LoVo (cell line): ENCODE results near the gene NDUFA11.
"Not testable (repeated sequence)": the region's sequence is repeated elsewhere in the genome, so short reads cannot be mapped to it uniquely, and the experiment has no call there.

Experiments
- DNase-seq: peaks from one replicate; pipeline ENCODE4 v3.0.0-alpha.2; 2016; ENCODE audit warnings: low spot score

NDUFA11 gene

DNA sequence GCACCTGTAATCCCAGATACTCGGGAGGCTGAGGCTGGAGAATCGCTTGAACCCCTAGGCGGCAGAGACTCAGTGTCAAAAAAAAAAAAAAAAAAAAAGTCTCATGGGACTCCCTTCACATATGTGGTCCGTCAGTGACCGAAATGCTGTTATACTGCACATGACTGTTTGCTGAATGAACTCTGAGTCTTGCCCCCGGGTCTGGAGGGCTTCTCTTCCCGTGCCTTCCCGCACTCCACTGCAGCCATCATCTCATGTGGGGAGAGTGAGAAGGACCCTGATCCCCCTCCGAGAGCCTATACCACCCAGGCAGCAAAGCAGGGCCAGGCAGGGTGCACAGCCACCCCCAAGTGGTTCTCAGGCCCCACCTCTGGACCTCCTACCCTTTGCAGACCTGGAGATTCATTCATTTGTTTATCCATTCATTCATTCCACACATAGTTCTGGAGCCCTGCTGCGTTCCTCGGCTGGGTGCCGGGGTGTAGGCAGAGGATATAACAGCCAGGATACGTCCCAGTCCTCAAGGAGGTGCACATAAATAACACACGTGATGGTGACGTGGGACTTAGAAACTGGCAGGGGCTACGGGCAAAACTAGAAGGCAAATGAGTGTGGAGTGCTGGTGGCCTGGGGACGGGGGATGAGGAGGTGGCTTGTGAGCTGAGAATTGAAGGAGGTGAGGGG, 14.2 kb downstream of the NDUFA11 start:
- DNase-seq = no peak

GRCh38 chr19:5884065-5884811, 19.4 kb downstream of the NDUFA11 start:
- DNase-seq = not testable (repeated sequence)

- DNase-seq = not testable (repeated sequence)
Measured at GRCh38 chr19:5883157-5883873, 20.3 kb downstream of the NDUFA11 start.

DNA sequence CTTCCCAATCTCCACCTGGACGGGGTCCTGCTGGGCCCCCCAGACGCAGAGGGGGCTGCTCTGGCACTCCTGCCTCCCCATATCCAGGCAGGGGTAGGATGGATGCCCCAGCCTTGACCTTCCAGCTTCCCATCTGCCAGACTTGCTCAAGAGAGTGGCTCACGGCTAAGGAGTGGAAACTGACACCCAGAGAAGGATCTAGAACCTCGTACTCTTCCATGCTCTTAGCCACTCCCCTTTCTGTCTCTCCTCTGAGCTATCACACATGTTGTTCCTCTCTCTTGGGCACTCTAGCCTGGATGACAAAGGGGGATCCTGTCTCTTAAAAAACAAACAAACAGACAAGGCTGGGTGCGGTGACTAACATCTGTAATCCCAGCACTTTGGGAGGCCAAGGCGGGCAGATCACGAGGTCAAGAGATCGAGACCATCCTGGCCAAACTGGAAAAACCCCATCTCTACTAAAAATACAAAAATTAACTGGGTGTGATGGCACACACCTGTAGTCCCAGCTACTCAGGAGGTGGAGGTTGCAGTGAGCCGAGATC, 21.1 kb downstream of the NDUFA11 start:
- DNase-seq = no peak

GRCh38 chr19:5881543-5882299, 21.9 kb downstream of the NDUFA11 start:
- no peak for DNase-seq

DNA sequence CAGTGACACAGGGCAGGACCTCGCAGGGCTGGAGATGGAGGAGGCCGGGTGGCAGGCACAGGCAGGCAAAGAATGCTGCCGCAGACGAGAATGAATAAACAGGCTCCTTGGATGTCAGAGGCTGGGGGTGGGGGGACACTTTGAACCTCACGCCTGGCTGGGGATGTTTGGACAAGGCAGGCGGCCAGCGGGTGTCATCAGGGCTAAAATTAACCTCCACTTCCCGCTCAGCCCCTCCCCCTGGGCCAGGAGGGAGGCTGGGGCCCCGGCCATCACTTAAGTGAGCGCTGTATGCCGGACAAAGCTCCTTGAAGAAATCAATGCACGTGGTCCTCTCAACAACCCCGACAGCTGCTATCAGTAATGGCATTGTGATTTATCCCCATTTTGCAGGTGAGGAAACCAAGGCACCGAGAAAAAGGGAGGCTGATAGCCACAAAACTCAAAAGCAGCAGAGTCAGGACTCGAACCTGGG, 22.9 kb downstream of the NDUFA11 start:
- DNase-seq = no peak

- no peak for DNase-seq
Measured at GRCh38 chr19:5880196-5880595, 23.4 kb downstream of the NDUFA11 start.

DNA sequence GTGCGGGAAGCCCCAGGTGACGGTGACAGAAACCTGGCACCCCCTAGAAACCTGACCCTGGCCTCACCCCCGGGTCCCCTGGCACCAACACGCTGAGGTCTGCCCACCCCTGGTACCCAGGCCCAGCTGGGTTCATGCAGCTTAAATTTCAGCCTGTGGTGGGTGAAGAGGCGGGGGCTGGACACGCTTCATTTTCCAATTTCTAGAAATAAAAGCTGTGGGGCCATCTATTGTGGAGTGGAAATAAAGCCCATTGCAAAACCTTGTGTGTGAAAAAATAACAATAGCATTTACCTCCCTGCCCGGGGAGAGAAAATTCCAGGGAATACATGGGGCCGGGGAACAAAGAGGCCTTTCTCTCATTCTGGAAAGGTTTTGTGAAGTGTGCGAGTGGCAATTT, 25.7 kb downstream of the NDUFA11 start:
- DNase-seq = no peak

- DNase-seq = no peak
Measured at GRCh38 chr19:5877427-5877826, 26.2 kb downstream of the NDUFA11 start.

GRCh38 chr19:5874496-5874895, 29.1 kb downstream of the NDUFA11 start:
- not testable (repeated sequence) for DNase-seq

DNA sequence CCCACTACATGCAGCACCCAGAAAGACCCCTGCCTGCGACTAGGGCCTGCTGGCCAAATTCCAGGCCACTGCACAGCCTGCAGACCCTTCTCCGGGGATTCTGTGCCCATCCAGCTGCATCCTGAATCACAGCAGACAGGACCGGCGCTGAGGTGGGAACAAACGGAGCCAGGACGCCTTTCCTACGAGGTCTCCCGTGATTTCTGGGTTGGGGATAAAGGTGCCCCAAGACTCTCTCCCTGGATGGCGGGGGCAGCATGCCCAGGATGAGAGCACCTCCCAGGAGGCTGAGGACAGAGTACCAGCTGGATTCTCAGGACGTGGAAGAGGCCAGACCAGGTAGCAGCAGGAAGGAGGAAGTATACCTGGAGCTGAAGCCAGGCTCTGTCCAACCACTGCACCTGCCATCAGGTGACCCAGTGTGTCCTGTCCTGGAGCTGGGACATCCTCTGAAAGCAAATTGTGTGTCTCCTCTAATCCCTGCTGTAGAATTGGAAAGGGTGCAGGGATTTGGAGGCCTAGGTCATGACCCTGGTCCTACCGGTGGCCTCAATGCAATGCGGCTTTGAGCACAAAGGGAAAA, 29.9 kb downstream of the NDUFA11 start:
- DNase-seq = no peak

- DNase-seq = no peak
Measured at GRCh38 chr19:5870986-5871394, 32.6 kb downstream of the NDUFA11 start.

GRCh38 chr19:5867201-5868136, 36.1 kb downstream of the NDUFA11 start:
- DNase-seq = no peak

DNA sequence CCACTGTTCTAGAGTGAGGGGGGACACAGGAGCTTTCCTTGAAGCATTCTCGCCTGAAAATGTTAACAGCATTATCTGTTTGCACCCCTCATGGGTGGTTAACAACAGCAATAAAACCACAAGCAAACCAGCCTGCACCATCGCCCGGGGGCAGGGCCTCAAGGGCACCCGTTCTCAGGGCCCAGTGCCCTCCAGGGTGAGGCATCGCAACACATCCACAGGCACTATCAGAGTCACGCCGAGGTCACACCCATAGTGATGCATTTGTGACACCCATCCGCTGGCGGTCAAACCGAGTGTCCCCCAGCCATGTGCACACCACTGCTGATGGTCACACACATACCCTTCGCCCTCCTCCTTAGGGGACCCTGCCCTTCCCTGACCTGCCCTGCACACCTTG, 37.8 kb downstream of the NDUFA11 start:
- no peak for DNase-seq

DNA sequence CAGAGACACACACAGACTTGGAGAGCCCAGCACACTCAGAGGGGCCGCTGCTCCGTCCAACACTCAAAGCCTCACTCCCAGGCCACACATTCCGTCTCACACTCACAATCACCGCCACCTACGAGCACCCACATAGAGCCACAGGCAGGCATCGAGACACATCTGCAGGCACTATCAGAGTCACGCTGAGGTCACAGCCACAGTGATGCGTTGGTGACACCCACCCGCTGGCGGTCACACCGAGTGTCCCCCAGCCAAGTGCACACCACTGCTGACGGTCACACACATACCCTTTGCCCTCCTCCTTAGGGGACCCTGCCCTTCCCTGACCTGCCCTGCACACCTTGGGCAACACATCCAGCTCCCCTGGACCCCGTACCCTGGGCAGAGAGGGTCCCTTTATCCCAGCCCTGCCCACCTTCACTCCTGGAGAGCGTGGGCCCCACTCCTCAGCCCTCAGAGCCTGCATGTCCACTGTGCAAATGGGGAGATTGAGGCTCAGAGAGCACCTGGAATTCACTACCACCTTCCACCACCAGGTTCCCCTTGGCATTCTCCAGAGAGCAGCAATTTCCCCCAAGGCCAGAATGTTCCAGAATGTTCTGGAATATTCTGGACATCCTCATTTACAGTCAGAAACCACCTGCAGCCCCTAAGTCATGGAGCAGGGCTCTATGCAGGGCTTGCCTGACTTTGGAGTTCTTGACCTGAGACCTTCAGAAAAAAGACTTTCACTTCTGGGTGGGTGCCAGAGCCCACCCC, 38.7 kb downstream of the NDUFA11 start:
- no peak for DNase-seq

DNA sequence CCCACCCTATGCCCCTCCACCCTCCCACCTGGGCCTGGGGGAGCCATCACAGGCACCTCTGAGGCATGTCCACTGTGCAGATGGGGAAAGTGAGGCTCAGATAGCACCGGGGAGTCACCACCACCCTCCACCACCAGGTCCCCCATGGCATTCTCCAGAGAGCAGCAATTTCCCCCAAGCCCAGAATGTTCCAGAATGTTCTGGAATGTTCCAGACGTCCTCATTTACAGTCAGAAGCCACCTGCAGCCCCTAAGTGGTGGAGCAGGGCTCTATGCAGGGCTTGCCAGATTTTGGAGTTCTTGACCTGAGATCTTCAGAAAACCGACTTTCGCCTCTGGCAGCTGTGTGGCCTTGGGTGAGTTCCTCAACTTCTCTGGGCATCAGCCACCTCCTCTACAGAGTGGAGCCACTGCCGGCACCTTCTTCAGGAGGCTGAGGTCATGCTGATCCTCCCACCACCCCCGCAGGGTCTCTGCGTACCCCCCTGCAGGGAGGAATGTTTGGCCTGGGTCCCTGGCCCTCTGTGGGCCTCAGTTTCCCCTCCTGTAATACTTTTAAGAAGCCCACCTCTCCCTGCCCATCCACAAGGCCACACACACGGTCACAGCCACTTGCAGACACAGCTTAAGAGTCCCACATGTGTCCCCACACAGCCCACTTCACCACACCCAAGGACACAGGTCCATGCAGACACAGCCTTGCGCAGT, 39.4 kb downstream of the NDUFA11 start:
- no peak for DNase-seq

GRCh38 chr19:5863030-5863665, 40.4 kb downstream of the NDUFA11 start:
- DNase-seq = no peak
